Measurements from ENCODE around the gene PLK4. TPM values are rescaled to one million over a fixed set of nuclear protein-coding genes. Genes with fewer than 3 reads are reported as not detected.

PLK4 gene
- polyA plus RNA-seq, 1 experiment, result 8.6 TPM

DNA sequence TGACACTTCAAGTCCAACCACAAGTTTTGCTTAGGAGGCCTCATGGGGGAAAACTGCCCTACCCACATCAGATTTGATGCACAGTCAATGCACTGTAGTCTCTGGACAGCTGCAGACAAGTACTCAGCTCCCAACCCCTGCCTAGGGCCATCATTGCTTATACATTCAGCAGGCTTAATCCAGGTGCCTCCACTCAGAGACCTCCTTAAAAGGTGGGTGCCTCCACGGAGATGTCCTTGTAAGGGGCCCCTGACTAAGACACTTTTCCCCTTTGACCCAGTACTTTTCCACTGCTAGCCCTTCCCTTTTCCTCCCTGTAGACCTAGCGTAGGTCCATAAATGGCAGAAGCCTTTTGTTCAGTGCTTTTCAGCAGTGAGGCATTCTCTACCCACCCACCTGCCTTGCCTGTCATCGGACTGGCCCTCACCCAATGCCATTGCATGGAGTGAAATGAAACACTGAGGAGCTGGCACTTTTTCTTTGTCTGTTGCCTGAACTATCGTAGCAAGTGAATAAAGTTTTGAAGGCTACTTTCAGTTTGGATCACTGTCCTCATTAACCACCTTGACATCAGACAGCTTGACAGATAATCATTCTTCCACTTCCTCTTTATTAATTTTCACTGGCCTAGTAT, 23.8 kb upstream of the PLK4 start:
- DNase-seq (ENCODE audit: low read depth, low spot score), result peak; percentile 55
- ChIA-PET POLR2A (no interaction called here), CTCF (no interaction called here)
- TF ChIP-seq CTCF (IDR thresholded peaks at IDR 0.05; ENCODE audit: low read depth, low read length), result no peak
- H3K27ac ChIP-seq (ENCODE audit: low read depth, low read length), result no peak overlapping the region
- no peaks in the 10 kb centered on the region for H3K9me3 ChIP-seq (ENCODE audit: control insufficient read depth, insufficient read depth, low read length)
- H3K27me3 ChIP-seq (ENCODE audit: control insufficient read depth, insufficient read depth, low read length), result no peaks in the 10 kb centered on the region
- no peak overlapping the region for H3K4me3 ChIP-seq (ENCODE audit: low read depth, low read length)

GRCh38 chr4:127857641-127858040, 23.1 kb upstream of the PLK4 start:
- TF ChIP-seq CTCF (IDR thresholded peaks at IDR 0.05; ENCODE audit: low read depth, low read length), result no peak
- H3K9me3 ChIP-seq (ENCODE audit: control insufficient read depth, insufficient read depth, low read length), result no peaks in the 10 kb centered on the region
- no peak overlapping the region for H3K27ac ChIP-seq (ENCODE audit: low read depth, low read length)
- DNase-seq (ENCODE audit: low read depth, low spot score), result no peak
- H3K4me3 ChIP-seq (ENCODE audit: low read depth, low read length), result no peak overlapping the region
- CTCF ChIA-PET, result no interaction called here
- no peaks in the 10 kb centered on the region for H3K27me3 ChIP-seq (ENCODE audit: control insufficient read depth, insufficient read depth, low read length)
- POLR2A ChIA-PET, result no interaction called here

GRCh38 chr4:127868196-127868595, 12.5 kb upstream of the PLK4 start:
- TF ChIP-seq CTCF (IDR thresholded peaks at IDR 0.05; ENCODE audit: low read depth, low read length), result no peak
- DNase-seq (ENCODE audit: low read depth, low spot score), result no peak
- ChIA-PET POLR2A (no interaction called here), CTCF (no interaction called here)
- H3K4me3 ChIP-seq (ENCODE audit: low read depth, low read length), result no peak overlapping the region
- no peaks in the 10 kb centered on the region for H3K27me3 ChIP-seq (ENCODE audit: control insufficient read depth, insufficient read depth, low read length)
- no peak overlapping the region for H3K27ac ChIP-seq (ENCODE audit: low read depth, low read length)
- no peaks in the 10 kb centered on the region for H3K9me3 ChIP-seq (ENCODE audit: control insufficient read depth, insufficient read depth, low read length)

DNA sequence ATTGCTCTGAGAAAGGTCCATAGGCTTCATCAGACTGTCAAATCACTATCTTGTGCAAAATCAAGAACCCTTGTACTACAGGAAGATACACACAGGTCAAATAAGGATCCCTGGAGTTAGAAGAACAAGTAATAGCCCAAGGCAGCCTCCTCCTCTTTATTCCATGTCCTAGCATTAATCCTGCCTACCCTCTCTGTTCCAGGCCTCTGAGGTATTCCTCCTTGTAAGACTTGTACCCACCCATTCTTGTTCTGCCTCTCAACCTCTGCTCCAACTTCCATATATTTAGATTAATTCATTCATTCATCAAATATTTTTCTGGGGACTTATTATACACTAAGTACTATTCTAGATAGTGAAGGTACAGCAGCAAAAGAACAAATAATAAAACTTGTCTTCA, 10.4 kb upstream of the PLK4 start:
- Histone ChIP-seq H3K27me3 (ENCODE audit: control insufficient read depth, insufficient read depth, low read length) (no peaks in the 10 kb centered on the region), H3K9me3 (ENCODE audit: control insufficient read depth, insufficient read depth, low read length) (no peaks in the 10 kb centered on the region), H3K4me3 (ENCODE audit: low read depth, low read length) (no peak overlapping the region), H3K27ac (ENCODE audit: low read depth, low read length) (no peak overlapping the region)
- POLR2A ChIA-PET, result no interaction called here
- CTCF ChIA-PET, result no interaction called here
- no peak for DNase-seq (ENCODE audit: low read depth, low spot score)
- no peak for TF ChIP-seq CTCF (IDR thresholded peaks at IDR 0.05; ENCODE audit: low read depth, low read length)

DNA sequence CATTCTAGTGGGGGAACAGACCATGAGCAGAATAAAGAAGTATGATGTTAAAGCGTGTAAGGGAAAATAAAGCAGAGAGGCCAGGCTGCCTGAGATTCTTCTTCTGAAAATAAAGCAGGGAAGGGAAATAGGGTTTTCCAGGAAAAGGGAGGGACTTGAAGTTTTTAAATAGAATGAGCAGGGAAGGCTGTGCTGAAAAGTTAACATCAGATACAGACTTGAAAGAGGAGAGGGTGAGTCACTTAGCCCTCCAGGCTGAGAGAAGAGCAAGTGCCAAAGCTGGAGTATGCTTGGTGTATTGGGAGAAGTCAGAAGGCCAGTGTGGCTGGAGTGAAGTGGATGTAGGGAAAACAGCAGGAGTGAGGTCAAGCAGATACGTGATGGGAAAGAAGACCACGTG, 10.0 kb upstream of the PLK4 start:
- Histone ChIP-seq H3K27ac (ENCODE audit: low read depth, low read length) (peak overlapping the region; percentile 11), H3K4me3 (ENCODE audit: low read depth, low read length) (no peak overlapping the region), H3K27me3 (ENCODE audit: control insufficient read depth, insufficient read depth, low read length) (no peaks in the 10 kb centered on the region), H3K9me3 (ENCODE audit: control insufficient read depth, insufficient read depth, low read length) (no peaks in the 10 kb centered on the region)
- no peak for TF ChIP-seq CTCF (IDR thresholded peaks at IDR 0.05; ENCODE audit: low read depth, low read length)
- POLR2A ChIA-PET, result no interaction called here
- peak; percentile 38 for DNase-seq (ENCODE audit: low read depth, low spot score)
- CTCF ChIA-PET, result no interaction called here
